Small intestine (tissue), 7 donors: ENCODE results near the gene WDR45B. TPM values are rescaled to one million over a fixed set of nuclear protein-coding genes. Genes with fewer than 3 reads are reported as not detected.
A peak's percentile ranks its signal among the peaks of the same experiment; 100 is the strongest.
"Not testable (repeated sequence)": the region's sequence is repeated elsewhere in the genome, so short reads cannot be mapped to it uniquely, and the experiment has no call there.

Experiments used
- DNase-seq, 2 donors: peaks; one replicate each; pipeline versions ENCODE4 v3.0.0 to v3.0.0-alpha.2; 2013
- FAIRE-seq: peaks from 2 replicates; lab custom pipeline; 2012; peaks lifted over from hg19 to GRCh38; lab: Jason Lieb, UNC
- H3K27ac ChIP-seq, 3 donors: one replicate each; pipeline ENCODE4 v1.5.1; 2013; ENCODE audit warnings: low read length in 2 of 3, mild to moderate bottlenecking in 2 of 3, control low read depth in 1 of 3, inconsistent platforms in 1 of 3, low read depth in 1 of 3, moderate library complexity in 1 of 3
- H3K27me3 ChIP-seq, 3 donors: one replicate each; pipeline ENCODE4 v1.6.1; 2013; ENCODE audit warnings: low read length in 3 of 3, inconsistent platforms in 1 of 3; ENCODE audit not compliant: control insufficient read depth in 3 of 3, insufficient read depth in 3 of 3
- H3K36me3 ChIP-seq, 3 donors: one replicate each; pipeline ENCODE4 v1.6.1; 2013; ENCODE audit warnings: low read length in 3 of 3, inconsistent platforms in 1 of 3, low read depth in 1 of 3, mild to moderate bottlenecking in 1 of 3, moderate library complexity in 1 of 3; ENCODE audit not compliant: control insufficient read depth in 3 of 3, insufficient read depth in 2 of 3
- H3K4me1 ChIP-seq, 3 donors: one replicate each; pipeline ENCODE4 v1.6.1; 2013; ENCODE audit warnings: low read length in 2 of 3, inconsistent platforms in 1 of 3, low read depth in 1 of 3, mild to moderate bottlenecking in 1 of 3, moderate library complexity in 1 of 3; ENCODE audit not compliant: control insufficient read depth in 3 of 3, insufficient read depth in 2 of 3
- H3K4me3 ChIP-seq, 3 donors: one replicate each; pipeline ENCODE4 v1.5.1; 2013; ENCODE audit warnings: low read length in 3 of 3, control low read depth in 1 of 3, inconsistent platforms in 1 of 3, low read depth in 1 of 3, mild to moderate bottlenecking in 1 of 3, moderate library complexity in 1 of 3
- H3K9me3 ChIP-seq, 2 donors: one replicate each; pipeline ENCODE4 v1.6.1; 2013; ENCODE audit warnings: low read depth in 1 of 2, low read length in 1 of 2; ENCODE audit not compliant: control insufficient read depth in 2 of 2, insufficient read depth in 1 of 2
- WGBS, 3 donors: extraction: QIAGEN DNeasy Blood & Tissue Kit; methylation state at CpG; one replicate each; pipeline ENCODE4 v1.1.7; 2013; 5-methylcytosine and 5-hydroxymethylcytosine counted together
- polyA plus RNA-seq, 4 donors: library from polyadenylated mRNA; stranded (reverse) in 3 of 4; unstranded in 1 of 4; fragments of 200-250 nt in 3 of 4; fragments of 120-200 nt in 1 of 4; gene quantifications; one replicate each; pipeline versions ENCODE4 v1.2.1 to v1.2.3, GENCODE V29; 2013
- donor health status: healthy with polysubstance abuse.
- donor health status: control.
- donor health status: control.
- donor health status: Bipolar disorder and iron deficiency.
- donor health status: healthy.

WDR45B gene
- polyA plus RNA-seq, 4 donors: 60.4 to 69.7 (median 66.3) TPM

- no peak for FAIRE-seq
- H3K9me3 ChIP-seq: no peaks in the 10 kb centered on the region
- WGBS, 3 donors: 93 to 94% (median 93%) methylated on average over 26 to 27 of the region's 27 CpGs
- H3K4me1 ChIP-seq: peaks cover 0 to 12% (median 0%) of the 10 kb centered on the region in 3 donors
- peaks cover 5 to 74% (median 7%) of the 10 kb centered on the region in 3 donors for H3K36me3 ChIP-seq
- H3K27ac ChIP-seq: no peak overlapping the region
- H3K4me3 ChIP-seq: no peak overlapping the region
- DNase-seq: no peak
- no peaks in the 10 kb centered on the region for H3K27me3 ChIP-seq
Observed at GRCh38 chr17:82588266-82589175, 59.7 kb downstream of the WDR45B start.

GRCh38 chr17:82587234-82588086, 60.8 kb downstream of the WDR45B start:
- H3K4me3 ChIP-seq: no peak overlapping the region
- H3K4me1 ChIP-seq: peaks cover 0 to 6% (median 0%) of the 10 kb centered on the region in 3 donors
- H3K36me3 ChIP-seq: peaks cover 7 to 83% (median 10%) of the 10 kb centered on the region in 3 donors
- WGBS, 3 donors: 83 to 92% (median 90%) methylated on average over 43 to 47 of the region's 47 CpGs
- H3K27ac ChIP-seq: no peak overlapping the region
- FAIRE-seq (no peak), DNase-seq (no peak)
- H3K9me3 ChIP-seq: no peaks in the 10 kb centered on the region
- no peaks in the 10 kb centered on the region for H3K27me3 ChIP-seq

- Histone ChIP-seq H3K27ac (no peak overlapping the region), H3K27me3 (no peaks in the 10 kb centered on the region), H3K4me3 (no peak overlapping the region), H3K4me1 (no peaks in the 10 kb centered on the region), H3K9me3 (no peaks in the 10 kb centered on the region), H3K36me3 (peaks cover 9 to 80% (median 10%) of the 10 kb centered on the region in 3 donors)
- 85 to 89% (median 87%) methylated on average over 21 of the region's 21 CpGs for WGBS, 3 donors
- no peak for DNase-seq
- no peak for FAIRE-seq
Observed at GRCh38 chr17:82586576-82587233, 61.5 kb downstream of the WDR45B start.

- FAIRE-seq, H3K9me3 ChIP-seq, H3K4me3 ChIP-seq, H3K27ac ChIP-seq, H3K4me1 ChIP-seq, H3K27me3 ChIP-seq: not testable (repeated sequence)
- H3K36me3 ChIP-seq: peaks cover 9 to 76% (median 10%) of the 10 kb centered on the region in 3 donors
- WGBS, 3 donors: 92 to 93% (median 93%) methylated on average over 22 to 23 of the region's 23 CpGs
- DNase-seq: peak in 1 of 2 donors; percentile 57
Observed at GRCh38 chr17:82585935-82586575, 62.2 kb downstream of the WDR45B start.

GRCh38 chr17:82583720-82584234, 64.5 kb downstream of the WDR45B start:
- no peaks in the 10 kb centered on the region for H3K9me3 ChIP-seq
- H3K27me3 ChIP-seq: no peaks in the 10 kb centered on the region
- FAIRE-seq: no peak
- no peak overlapping the region for H3K4me3 ChIP-seq
- WGBS, 3 donors: 83 to 95% (median 90%) methylated on average over 28 of the region's 28 CpGs
- DNase-seq: no peak
- H3K4me1 ChIP-seq: no peaks in the 10 kb centered on the region
- H3K27ac ChIP-seq: no peak overlapping the region
- peaks cover 9 to 66% (median 10%) of the 10 kb centered on the region in 3 donors for H3K36me3 ChIP-seq

- Histone ChIP-seq H3K36me3 (peaks cover 9 to 62% (median 10%) of the 10 kb centered on the region in 3 donors), H3K4me1 (no peaks in the 10 kb centered on the region), H3K4me3 (no peak overlapping the region), H3K27ac (no peak overlapping the region), H3K27me3 (no peaks in the 10 kb centered on the region), H3K9me3 (no peaks in the 10 kb centered on the region)
- FAIRE-seq: no peak
- 92 to 94% (median 94%) methylated on average over 11 of the region's 11 CpGs for WGBS, 3 donors
- DNase-seq: no peak
Observed at GRCh38 chr17:82582709-82583108, 65.5 kb downstream of the WDR45B start.

GRCh38 chr17:82582213-82582612, 66.0 kb downstream of the WDR45B start:
- Histone ChIP-seq H3K36me3 (peaks cover 9 to 61% (median 10%) of the 10 kb centered on the region in 3 donors), H3K9me3 (no peaks in the 10 kb centered on the region), H3K4me1 (no peaks in the 10 kb centered on the region)

More at GRCh38 chr17:82582213-82582612, 66.0 kb downstream of the WDR45B start:
- no peaks in the 10 kb centered on the region for H3K27me3 ChIP-seq
- H3K27ac ChIP-seq: no peak overlapping the region
- no peak for FAIRE-seq
- H3K4me3 ChIP-seq: no peak overlapping the region
- WGBS, 3 donors: 89 to 96% (median 93%) methylated on average over 8 of the region's 8 CpGs
- no peak for DNase-seq
